GM12892 (cell line): ENCODE measurements around the gene FLT1.

Source experiments
- POLR2A ChIP-seq: IDR thresholded peaks from 2 replicates; pipeline ENCODE4 v1.6.1; 2011; ENCODE audit warnings: low read depth, low read length, control low read depth
- POLR2AphosphoS5 ChIP-seq: IDR thresholded peaks from 2 replicates; pipeline ENCODE4 v1.6.1; 2011; ENCODE audit warnings: low read depth, low read length, control low read depth
- TAF1 ChIP-seq: IDR thresholded peaks from 2 replicates; pipeline ENCODE4 v1.6.1; 2011; ENCODE audit warnings: low read depth, mild to moderate bottlenecking, control low read depth, low read length, borderline replicate concordance

- no peak for TF ChIP-seq POLR2AphosphoS5
- TF ChIP-seq TAF1, result no peak
- no peak for TF ChIP-seq POLR2A
Measured at GRCh38 chr13:28286263-28286662, 208.7 kb downstream of the FLT1 start.
